CMK (cell line): ENCODE measurements around the gene FTH1.

Source experiments
- DNase-seq: peaks from one replicate; pipeline ENCODE4 v3.0.0-alpha.2; 2010; ENCODE audit warnings: low read depth

The FTH1 gene

DNA sequence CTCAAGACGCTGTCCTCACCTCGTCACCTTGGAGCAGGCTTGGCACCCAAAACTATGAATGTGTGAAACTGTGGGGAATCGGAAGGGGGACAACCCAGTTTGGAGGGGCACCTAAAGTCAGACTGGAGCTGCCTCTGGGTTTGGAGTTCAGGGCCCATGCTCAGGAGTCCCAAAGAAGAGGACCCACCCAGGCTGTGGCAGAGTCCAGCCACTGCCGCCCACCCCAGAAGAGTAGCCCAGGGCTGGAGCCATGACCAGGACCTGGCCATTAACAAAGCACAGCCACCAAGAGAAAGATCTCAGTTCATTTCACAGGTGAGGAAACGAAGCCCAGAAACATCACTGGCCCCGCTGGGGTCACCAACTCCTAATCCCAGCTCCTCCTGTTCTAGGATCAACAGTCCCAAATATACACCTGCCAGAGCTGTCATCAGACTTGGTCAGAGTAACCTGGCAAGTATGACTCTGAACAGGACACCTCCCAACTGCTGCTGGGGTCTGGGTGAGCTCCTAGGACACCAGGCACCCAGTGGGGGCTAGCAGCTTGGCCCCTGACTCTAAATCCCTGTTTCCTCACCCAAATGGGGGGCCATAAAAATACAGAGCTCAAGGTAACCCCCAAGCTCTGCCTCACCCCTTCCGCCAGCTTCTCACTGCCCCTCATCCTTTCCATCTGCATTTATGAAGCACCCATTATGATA is 52.8 kb downstream of the FTH1 start:
- no peak for DNase-seq
